ENCODE measurements around the gene EMC9.

DNA sequence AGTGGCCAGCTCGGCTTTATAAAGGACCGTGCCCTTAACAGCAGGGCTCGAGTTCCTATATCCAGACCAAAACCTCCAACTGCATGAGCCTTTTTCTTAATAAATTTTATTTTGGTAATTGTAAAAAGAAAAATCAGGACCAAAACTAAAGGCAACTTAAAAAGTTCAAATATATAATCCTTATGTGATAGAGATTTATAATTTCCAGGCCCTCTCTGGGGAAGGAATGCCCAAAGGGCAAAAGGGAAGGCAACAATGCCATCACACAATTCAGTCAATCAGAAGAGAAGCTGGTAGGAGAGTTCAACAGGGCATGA lies 47.6 kb upstream of the EMC9 start:
- TF ChIP-seq, protein P1, sequence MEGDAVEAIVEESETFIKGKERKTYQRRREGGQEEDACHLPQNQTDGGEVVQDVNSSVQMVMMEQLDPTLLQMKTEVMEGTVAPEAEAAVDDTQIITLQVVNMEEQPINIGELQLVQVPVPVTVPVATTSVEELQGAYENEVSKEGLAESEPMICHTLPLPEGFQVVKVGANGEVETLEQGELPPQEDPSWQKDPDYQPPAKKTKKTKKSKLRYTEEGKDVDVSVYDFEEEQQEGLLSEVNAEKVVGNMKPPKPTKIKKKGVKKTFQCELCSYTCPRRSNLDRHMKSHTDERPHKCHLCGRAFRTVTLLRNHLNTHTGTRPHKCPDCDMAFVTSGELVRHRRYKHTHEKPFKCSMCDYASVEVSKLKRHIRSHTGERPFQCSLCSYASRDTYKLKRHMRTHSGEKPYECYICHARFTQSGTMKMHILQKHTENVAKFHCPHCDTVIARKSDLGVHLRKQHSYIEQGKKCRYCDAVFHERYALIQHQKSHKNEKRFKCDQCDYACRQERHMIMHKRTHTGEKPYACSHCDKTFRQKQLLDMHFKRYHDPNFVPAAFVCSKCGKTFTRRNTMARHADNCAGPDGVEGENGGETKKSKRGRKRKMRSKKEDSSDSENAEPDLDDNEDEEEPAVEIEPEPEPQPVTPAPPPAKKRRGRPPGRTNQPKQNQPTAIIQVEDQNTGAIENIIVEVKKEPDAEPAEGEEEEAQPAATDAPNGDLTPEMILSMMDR (IDR thresholded peaks at IDR 0.05) = no peak
- TF ChIP-seq EZH2 (IDR thresholded peaks at IDR 0.05) = no peak
